ENCODE data around the gene TTC17. TPM values are rescaled to one million over a fixed set of nuclear protein-coding genes. Genes with fewer than 3 reads are reported as not detected.

TTC17 gene
- total RNA-seq, 2 donors from 2014 or later = 33.6 to 45.3 TPM

GRCh38 chr11:43376594-43376993 is 17.9 kb downstream of the TTC17 start:
- DNase-seq (ENCODE audit: low spot score) = no peak
- Histone ChIP-seq H3K4me3 (no peak overlapping the region), H3K27ac (no peak overlapping the region), H3K36me3 (peaks cover 12% of the 10 kb centered on the region), H3K4me1 (peaks cover 0 to 3% of the 10 kb centered on the region in 2 donors), H3K27me3 (no peaks in the 10 kb centered on the region), H3K9me3 (no peaks in the 10 kb centered on the region)
- no peak for TF ChIP-seq CTCF (IDR thresholded peaks at IDR 0.05)

GRCh38 chr11:43377389-43377788 is 18.7 kb downstream of the TTC17 start:
- no peak for TF ChIP-seq CTCF (IDR thresholded peaks at IDR 0.05)
- H3K36me3 ChIP-seq = peaks cover 12% of the 10 kb centered on the region
- no peaks in the 10 kb centered on the region for H3K27me3 ChIP-seq
- peaks cover 0 to 3% of the 10 kb centered on the region in 2 donors for H3K4me1 ChIP-seq
- H3K9me3 ChIP-seq = no peaks in the 10 kb centered on the region
- no peak overlapping the region for H3K27ac ChIP-seq
- no peak for DNase-seq (ENCODE audit: low spot score)
- H3K4me3 ChIP-seq = no peak overlapping the region

- H3K9me3 ChIP-seq = no peaks in the 10 kb centered on the region
- peaks cover 12% of the 10 kb centered on the region for H3K36me3 ChIP-seq
- H3K27me3 ChIP-seq = no peaks in the 10 kb centered on the region
- peaks cover 0 to 3% of the 10 kb centered on the region in 2 donors for H3K4me1 ChIP-seq
- no peak overlapping the region for H3K4me3 ChIP-seq
- no peak for TF ChIP-seq CTCF (IDR thresholded peaks at IDR 0.05)
- no peak for DNase-seq (ENCODE audit: low spot score)
- H3K27ac ChIP-seq = no peak overlapping the region
Measured at GRCh38 chr11:43378897-43379296, 20.2 kb downstream of the TTC17 start.

GRCh38 chr11:43381802-43382201 is 23.1 kb downstream of the TTC17 start:
- H3K27ac ChIP-seq = no peak overlapping the region
- TF ChIP-seq CTCF (IDR thresholded peaks at IDR 0.05) = no peak
- no peak overlapping the region for H3K4me3 ChIP-seq
- no peaks in the 10 kb centered on the region for H3K4me1 ChIP-seq
- H3K36me3 ChIP-seq = peaks cover 12% of the 10 kb centered on the region
- DNase-seq (ENCODE audit: low spot score) = no peak
- no peaks in the 10 kb centered on the region for H3K9me3 ChIP-seq
- H3K27me3 ChIP-seq = no peaks in the 10 kb centered on the region

- H3K27me3 ChIP-seq = no peaks in the 10 kb centered on the region
- H3K4me3 ChIP-seq = no peak overlapping the region
- no peak overlapping the region for H3K27ac ChIP-seq
- H3K4me1 ChIP-seq = no peaks in the 10 kb centered on the region
- no peaks in the 10 kb centered on the region for H3K9me3 ChIP-seq
- DNase-seq (ENCODE audit: low spot score) = no peak
- peaks cover 12% of the 10 kb centered on the region for H3K36me3 ChIP-seq
- TF ChIP-seq CTCF (IDR thresholded peaks at IDR 0.05) = no peak
Measured at GRCh38 chr11:43382614-43383013, 23.9 kb downstream of the TTC17 start.

- Histone ChIP-seq H3K27ac (no peak overlapping the region), H3K27me3 (no peaks in the 10 kb centered on the region), H3K4me1 (no peaks in the 10 kb centered on the region), H3K4me3 (no peak overlapping the region), H3K36me3 (peaks cover 9% of the 10 kb centered on the region), H3K9me3 (no peaks in the 10 kb centered on the region)
- no peak for TF ChIP-seq CTCF (IDR thresholded peaks at IDR 0.05)
- no peak for DNase-seq (ENCODE audit: low spot score)
Measured at GRCh38 chr11:43384393-43384792, 25.7 kb downstream of the TTC17 start.

Measured in right atrium auricular region (tissue), 2 donors.